ENCODE data around the gene SMYD3. TPM values are rescaled to one million over a fixed set of nuclear protein-coding genes. Genes with fewer than 3 reads are reported as not detected.
A peak's percentile ranks its signal among the peaks of the same experiment; 100 is the strongest.

SMYD3 gene
- total RNA-seq, 1 donor = 171 TPM

DNA sequence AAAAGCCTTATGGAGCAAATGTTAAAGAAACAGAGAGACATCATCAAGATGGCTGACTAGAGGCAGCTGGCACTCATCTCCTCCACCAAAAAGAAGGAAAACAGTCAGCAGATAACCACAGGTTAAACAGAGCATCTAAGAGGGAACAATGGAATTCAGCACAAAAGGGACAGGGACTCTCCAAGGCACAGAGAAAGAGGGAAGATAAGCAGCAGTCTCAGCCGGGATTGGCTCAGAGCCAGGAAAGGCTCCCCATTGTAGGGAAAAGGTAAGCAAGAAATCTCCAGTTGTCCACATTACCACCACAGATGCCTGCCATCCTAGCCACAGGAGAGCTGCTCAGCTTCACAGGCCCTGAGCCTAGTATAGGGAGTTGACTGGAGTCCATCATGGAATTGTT is 605.5 kb downstream of the SMYD3 start:
- Histone ChIP-seq H3K9me3 (ENCODE audit: low read depth, low read length) (no peaks in the 10 kb centered on the region), H3K4me2 (ENCODE audit: insufficient read depth, low read length) (no peak overlapping the region), H3K4me1 (ENCODE audit: insufficient read depth, low read length) (no peaks in the 10 kb centered on the region), H4K20me1 (ENCODE audit: insufficient read depth, low read length) (no peaks in the 10 kb centered on the region), H3K27ac (ENCODE audit: low read depth, low read length) (no peak overlapping the region), H2AFZ (ENCODE audit: low read length) (no peak overlapping the region), H3K36me3 (ENCODE audit: insufficient read depth, low read length) (no peaks in the 10 kb centered on the region), H3K27me3 (ENCODE audit: insufficient read depth, low read length) (no peaks in the 10 kb centered on the region), H3K4me3 (ENCODE audit: insufficient read depth, low read length) (no peak overlapping the region), H3K79me2 (ENCODE audit: insufficient read depth, low read length) (no peaks in the 10 kb centered on the region)
- TF ChIP-seq, protein P1, sequence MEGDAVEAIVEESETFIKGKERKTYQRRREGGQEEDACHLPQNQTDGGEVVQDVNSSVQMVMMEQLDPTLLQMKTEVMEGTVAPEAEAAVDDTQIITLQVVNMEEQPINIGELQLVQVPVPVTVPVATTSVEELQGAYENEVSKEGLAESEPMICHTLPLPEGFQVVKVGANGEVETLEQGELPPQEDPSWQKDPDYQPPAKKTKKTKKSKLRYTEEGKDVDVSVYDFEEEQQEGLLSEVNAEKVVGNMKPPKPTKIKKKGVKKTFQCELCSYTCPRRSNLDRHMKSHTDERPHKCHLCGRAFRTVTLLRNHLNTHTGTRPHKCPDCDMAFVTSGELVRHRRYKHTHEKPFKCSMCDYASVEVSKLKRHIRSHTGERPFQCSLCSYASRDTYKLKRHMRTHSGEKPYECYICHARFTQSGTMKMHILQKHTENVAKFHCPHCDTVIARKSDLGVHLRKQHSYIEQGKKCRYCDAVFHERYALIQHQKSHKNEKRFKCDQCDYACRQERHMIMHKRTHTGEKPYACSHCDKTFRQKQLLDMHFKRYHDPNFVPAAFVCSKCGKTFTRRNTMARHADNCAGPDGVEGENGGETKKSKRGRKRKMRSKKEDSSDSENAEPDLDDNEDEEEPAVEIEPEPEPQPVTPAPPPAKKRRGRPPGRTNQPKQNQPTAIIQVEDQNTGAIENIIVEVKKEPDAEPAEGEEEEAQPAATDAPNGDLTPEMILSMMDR (IDR thresholded peaks at IDR 0.05; ENCODE audit: extremely low read depth, low read depth, low read length) = no peak
- no peak for DNase-seq (ENCODE audit: insufficient read length, low spot score, missing footprints)

DNA sequence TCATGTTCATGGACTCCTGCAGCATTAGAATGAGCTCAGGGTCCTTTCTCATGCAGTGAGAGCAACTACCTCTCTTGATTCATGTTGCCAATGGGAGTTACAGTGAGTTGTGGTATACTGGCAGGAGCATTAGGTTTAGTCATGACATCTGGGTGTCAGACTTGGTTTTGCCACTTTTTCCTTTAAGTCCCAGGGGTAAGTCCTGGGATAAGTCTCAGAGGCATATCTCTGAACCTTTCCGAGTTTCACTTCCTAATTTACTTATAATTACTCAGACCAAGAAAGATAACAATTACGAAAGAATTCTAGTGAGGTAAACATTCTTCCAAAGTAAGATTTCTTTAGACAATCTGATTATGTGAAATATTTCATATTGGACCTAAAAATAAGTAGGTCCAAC is 606.0 kb downstream of the SMYD3 start:
- no peaks in the 10 kb centered on the region for H4K20me1 ChIP-seq (ENCODE audit: insufficient read depth, low read length)
- H3K9me3 ChIP-seq (ENCODE audit: low read depth, low read length) = no peaks in the 10 kb centered on the region
- no peak overlapping the region for H2AFZ ChIP-seq (ENCODE audit: low read length)
- H3K27me3 ChIP-seq (ENCODE audit: insufficient read depth, low read length) = no peaks in the 10 kb centered on the region
- no peak overlapping the region for H3K27ac ChIP-seq (ENCODE audit: low read depth, low read length)
- H3K79me2 ChIP-seq (ENCODE audit: insufficient read depth, low read length) = no peaks in the 10 kb centered on the region
- no peaks in the 10 kb centered on the region for H3K4me1 ChIP-seq (ENCODE audit: insufficient read depth, low read length)
- H3K36me3 ChIP-seq (ENCODE audit: insufficient read depth, low read length) = no peaks in the 10 kb centered on the region
- DNase-seq (ENCODE audit: insufficient read length, low spot score, missing footprints) = peak; percentile 1
- H3K4me2 ChIP-seq (ENCODE audit: insufficient read depth, low read length) = no peak overlapping the region
- H3K4me3 ChIP-seq (ENCODE audit: insufficient read depth, low read length) = no peak overlapping the region
- TF ChIP-seq, protein P1 (IDR thresholded peaks at IDR 0.05; ENCODE audit: extremely low read depth, low read depth, low read length) = no peak

DNA sequence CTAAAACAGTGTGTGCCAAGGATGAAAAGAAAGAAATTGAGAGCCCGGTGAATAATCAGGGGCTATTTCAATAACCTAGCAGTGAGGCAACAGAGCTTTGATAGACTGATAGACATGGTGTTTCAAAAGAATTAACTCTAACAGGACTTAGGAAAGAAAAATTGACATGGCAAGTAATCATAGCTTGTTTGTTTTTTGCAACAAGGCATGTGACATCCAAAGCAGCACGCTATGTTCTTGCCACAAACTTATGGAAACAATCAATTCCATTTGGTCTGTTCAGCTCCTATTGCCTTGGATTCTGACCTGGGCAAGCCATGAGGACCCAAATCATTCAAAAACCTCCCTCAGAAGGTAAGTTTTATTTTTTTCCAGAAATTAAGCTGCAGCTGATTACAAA is 608.5 kb downstream of the SMYD3 start:
- no peak for DNase-seq (ENCODE audit: insufficient read length, low spot score, missing footprints)
- Histone ChIP-seq H2AFZ (ENCODE audit: low read length) (no peak overlapping the region), H4K20me1 (ENCODE audit: insufficient read depth, low read length) (no peaks in the 10 kb centered on the region), H3K27me3 (ENCODE audit: insufficient read depth, low read length) (no peaks in the 10 kb centered on the region), H3K9me3 (ENCODE audit: low read depth, low read length) (no peaks in the 10 kb centered on the region), H3K4me1 (ENCODE audit: insufficient read depth, low read length) (no peaks in the 10 kb centered on the region), H3K79me2 (ENCODE audit: insufficient read depth, low read length) (no peaks in the 10 kb centered on the region), H3K36me3 (ENCODE audit: insufficient read depth, low read length) (peaks cover 6% of the 10 kb centered on the region), H3K27ac (ENCODE audit: low read depth, low read length) (no peak overlapping the region), H3K4me3 (ENCODE audit: insufficient read depth, low read length) (no peak overlapping the region), H3K4me2 (ENCODE audit: insufficient read depth, low read length) (no peak overlapping the region)
- TF ChIP-seq, protein P1 (IDR thresholded peaks at IDR 0.05; ENCODE audit: extremely low read depth, low read depth, low read length) = no peak

DNA sequence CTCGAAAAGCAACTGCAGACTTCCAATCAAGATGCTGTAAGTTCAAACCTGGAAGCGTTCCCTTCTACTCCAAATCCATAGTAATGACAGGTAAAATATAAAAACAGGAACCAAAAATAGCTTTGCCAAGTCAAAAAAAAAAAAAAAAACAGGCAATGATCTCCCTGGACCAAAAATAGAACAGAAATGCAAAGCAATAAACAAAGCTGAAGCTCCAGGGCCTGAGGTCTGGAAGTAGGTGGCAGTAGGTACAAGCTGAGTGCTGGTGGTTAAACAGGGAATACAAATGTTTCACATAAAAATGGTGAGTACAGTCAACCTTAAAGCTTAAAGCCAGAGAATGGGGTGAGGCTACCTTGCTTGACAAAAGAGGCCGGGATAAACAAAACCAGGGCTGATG is 610.8 kb downstream of the SMYD3 start:
- Histone ChIP-seq H3K9me3 (ENCODE audit: low read depth, low read length) (peaks cover 5% of the 10 kb centered on the region), H3K27ac (ENCODE audit: low read depth, low read length) (no peak overlapping the region), H4K20me1 (ENCODE audit: insufficient read depth, low read length) (no peaks in the 10 kb centered on the region), H3K4me3 (ENCODE audit: insufficient read depth, low read length) (no peak overlapping the region), H3K27me3 (ENCODE audit: insufficient read depth, low read length) (no peaks in the 10 kb centered on the region), H2AFZ (ENCODE audit: low read length) (no peak overlapping the region), H3K4me1 (ENCODE audit: insufficient read depth, low read length) (no peaks in the 10 kb centered on the region), H3K79me2 (ENCODE audit: insufficient read depth, low read length) (no peaks in the 10 kb centered on the region), H3K36me3 (ENCODE audit: insufficient read depth, low read length) (peaks cover 6% of the 10 kb centered on the region), H3K4me2 (ENCODE audit: insufficient read depth, low read length) (no peak overlapping the region)
- TF ChIP-seq, protein P1 (IDR thresholded peaks at IDR 0.05; ENCODE audit: extremely low read depth, low read depth, low read length) = no peak
- DNase-seq (ENCODE audit: insufficient read length, low spot score, missing footprints) = no peak
